GM12864 (cell line): ENCODE data around the gene MIEF1.

Experiments used
- DNase-seq: peaks from one replicate; pipeline ENCODE4 v3.0.0-alpha.2; 2011; ENCODE audit warnings: low read depth
- H3K4me3 ChIP-seq: 2 replicates; pipeline ENCODE4 v1.5.1; 2011; ENCODE audit warnings: mild to moderate bottlenecking, low read depth, low read length, control low read depth
- CTCF ChIP-seq: IDR thresholded peaks from 2 replicates; pipeline ENCODE4 v1.5.1; 2011; ENCODE audit warnings: low read depth, mild to moderate bottlenecking, moderate library complexity, low read length, control low read depth, inconsistent platforms; ENCODE audit errors: missing control alignments

Gene MIEF1

GRCh38 chr22:39497429-39497828, 4.7 kb upstream of the MIEF1 start:
- H3K4me3 ChIP-seq, result no peak overlapping the region
- TF ChIP-seq CTCF, result no peak
- no peak for DNase-seq

GRCh38 chr22:39498368-39498767, 3.7 kb upstream of the MIEF1 start:
- DNase-seq, result no peak
- no peak for TF ChIP-seq CTCF

GRCh38 chr22:39498802-39499201, 3.3 kb upstream of the MIEF1 start:
- TF ChIP-seq CTCF, result no peak
- DNase-seq, result no peak
- no peak overlapping the region for H3K4me3 ChIP-seq

More at GRCh38 chr22:39498368-39498767, 3.7 kb upstream of the MIEF1 start:
- H3K4me3 ChIP-seq, result no peak overlapping the region

- no peak for TF ChIP-seq CTCF
- DNase-seq, result no peak
- no peak overlapping the region for H3K4me3 ChIP-seq
Observed at GRCh38 chr22:39500101-39500500, 2.0 kb upstream of the MIEF1 start.

GRCh38 chr22:39501644-39502108, 414 bp upstream of the MIEF1 start:
- H3K4me3 ChIP-seq, result peak overlapping the region; percentile 93
- no peak for TF ChIP-seq CTCF
- no peak for DNase-seq

- peak overlapping the region; percentile 93 for H3K4me3 ChIP-seq
- no peak for DNase-seq
- TF ChIP-seq CTCF, result no peak
Observed at GRCh38 chr22:39502789-39503409, 809 bp downstream of the MIEF1 start.

- H3K4me3 ChIP-seq, result peak overlapping the region; percentile 93
- no peak for DNase-seq
- no peak for TF ChIP-seq CTCF
Observed at GRCh38 chr22:39503630-39504029, 1.5 kb downstream of the MIEF1 start.
